Measurements from ENCODE around the gene EHBP1. TPM values are rescaled to one million over a fixed set of nuclear protein-coding genes. Genes with fewer than 3 reads are reported as not detected.

Gene EHBP1
- total RNA-seq, 2 experiments from 2014 or later, result 22.2 to 24.7 TPM

DNA sequence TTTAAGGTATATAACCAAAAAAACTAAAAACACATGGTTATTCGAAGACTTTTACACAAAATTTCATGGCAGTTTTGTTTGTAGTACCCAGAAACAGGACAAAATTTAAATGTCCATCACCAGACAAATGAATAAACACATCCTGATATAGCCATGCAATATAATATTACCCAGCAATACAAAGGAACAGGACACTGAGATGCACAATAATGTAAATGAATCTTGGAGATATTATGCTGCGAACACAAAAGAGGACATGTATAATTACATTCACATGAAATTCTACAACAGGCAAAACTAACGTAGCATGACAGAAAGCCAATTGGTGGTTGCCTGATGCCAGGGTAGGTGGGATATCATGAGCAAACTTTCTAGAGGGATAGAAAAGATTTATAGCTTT, 252.7 kb downstream of the EHBP1 start:
- Mint-ChIP-seq H3K27ac (no peak overlapping the region), H3K36me3 (ENCODE audit: low read depth) (no peaks in the 10 kb centered on the region), H3K27me3 (no peaks in the 10 kb centered on the region), H3K4me3 (no peak overlapping the region), H3K4me1 (no peaks in the 10 kb centered on the region), H3K9me3 (no peaks in the 10 kb centered on the region)
- no peak for DNase-seq
- POLR2A ChIA-PET, result no interaction called here
- CTCF ChIA-PET, result no interaction called here

- POLR2A ChIA-PET, result no interaction called here
- Mint-ChIP-seq H3K4me3 (no peak overlapping the region), H3K4me1 (no peaks in the 10 kb centered on the region), H3K36me3 (ENCODE audit: low read depth) (no peaks in the 10 kb centered on the region), H3K9me3 (no peaks in the 10 kb centered on the region), H3K27ac (no peak overlapping the region), H3K27me3 (no peaks in the 10 kb centered on the region)
- no peak for DNase-seq
- CTCF ChIA-PET, result interaction anchor here (0.6 kb wide), 1 partner anchor 14 kb away, joined by 3 read pairs; no protein-coding TSS in a partner anchor
Observed at GRCh38 chr2:62964050-62964449, 258.5 kb downstream of the EHBP1 start.

DNA sequence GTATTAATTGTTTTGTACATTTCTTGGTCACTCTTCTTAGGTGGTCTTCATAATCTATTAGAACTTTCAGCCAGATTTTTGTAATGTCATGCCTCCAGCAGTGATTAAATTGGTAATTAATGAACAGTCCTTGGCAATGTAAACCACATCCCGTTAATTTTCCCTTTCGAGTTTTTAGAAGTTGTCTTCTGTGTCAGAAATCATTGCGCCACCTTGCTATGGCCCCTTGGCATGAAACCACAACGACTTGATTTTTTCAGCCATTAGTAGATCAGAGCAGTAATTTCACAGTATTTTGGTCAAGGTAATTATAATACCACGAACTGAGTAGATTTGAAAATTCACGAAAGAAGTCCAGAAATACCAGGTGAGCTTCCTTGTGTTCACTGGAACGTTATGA, 259.2 kb downstream of the EHBP1 start:
- Mint-ChIP-seq H3K9me3 (no peaks in the 10 kb centered on the region), H3K4me3 (no peak overlapping the region), H3K27ac (no peak overlapping the region), H3K27me3 (no peaks in the 10 kb centered on the region), H3K4me1 (no peaks in the 10 kb centered on the region), H3K36me3 (ENCODE audit: low read depth) (no peaks in the 10 kb centered on the region)
- POLR2A ChIA-PET, result no interaction called here
- DNase-seq, result no peak
- CTCF ChIA-PET, result no interaction called here

DNA sequence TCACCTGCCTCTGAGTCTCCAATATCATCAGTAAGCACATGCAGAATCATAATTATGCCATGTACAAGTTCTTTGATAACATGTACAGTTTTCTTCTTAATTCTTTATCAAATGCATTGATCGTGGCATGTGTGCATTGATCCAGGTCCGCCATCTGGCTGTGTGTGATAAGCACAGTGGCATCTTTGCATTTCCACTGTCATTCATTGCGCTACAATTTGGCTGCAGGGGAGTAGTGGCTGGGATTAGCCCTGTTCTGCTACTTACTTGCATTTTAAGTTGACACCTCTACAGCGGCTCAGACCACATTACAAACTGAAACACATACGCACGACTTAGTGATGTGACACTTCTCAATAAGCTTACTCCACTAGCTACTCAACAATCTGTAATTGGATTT, 261.5 kb downstream of the EHBP1 start:
- H3K9me3 Mint-ChIP-seq, result no peaks in the 10 kb centered on the region
- no peaks in the 10 kb centered on the region for H3K27me3 Mint-ChIP-seq
- DNase-seq, result no peak
- ChIA-PET CTCF (no interaction called here), POLR2A (no interaction called here)
- no peaks in the 10 kb centered on the region for H3K4me1 Mint-ChIP-seq
- no peak overlapping the region for H3K27ac Mint-ChIP-seq
- no peak overlapping the region for H3K4me3 Mint-ChIP-seq
- no peaks in the 10 kb centered on the region for H3K36me3 Mint-ChIP-seq (ENCODE audit: low read depth)

DNA sequence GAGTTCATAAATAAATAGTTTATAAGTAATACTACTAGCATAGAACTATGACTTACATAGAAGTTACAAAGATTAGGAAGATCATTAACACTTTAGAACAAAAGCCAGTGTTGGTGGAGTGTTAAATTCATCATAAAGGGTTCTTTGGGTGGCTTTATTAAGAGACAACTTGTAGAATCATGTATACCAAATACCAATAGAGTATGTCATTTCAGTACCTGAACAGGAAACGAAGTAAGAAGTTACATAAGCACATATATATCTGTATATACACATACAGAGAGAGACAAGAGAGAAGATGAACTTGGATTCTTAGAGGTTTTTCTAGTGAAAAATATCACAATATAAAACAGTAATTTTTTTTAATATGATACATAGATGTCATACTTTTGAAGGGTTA, 262.7 kb downstream of the EHBP1 start:
- H3K36me3 Mint-ChIP-seq (ENCODE audit: low read depth), result no peaks in the 10 kb centered on the region
- DNase-seq, result no peak
- no peak overlapping the region for H3K4me3 Mint-ChIP-seq
- H3K27me3 Mint-ChIP-seq, result no peaks in the 10 kb centered on the region
- H3K4me1 Mint-ChIP-seq, result no peaks in the 10 kb centered on the region
- CTCF ChIA-PET, result no interaction called here
- H3K9me3 Mint-ChIP-seq, result no peaks in the 10 kb centered on the region
- POLR2A ChIA-PET, result no interaction called here
- no peak overlapping the region for H3K27ac Mint-ChIP-seq

GRCh38 chr2:62968668-62969067, 263.2 kb downstream of the EHBP1 start:
- Mint-ChIP-seq H3K9me3 (no peaks in the 10 kb centered on the region), H3K27me3 (no peaks in the 10 kb centered on the region), H3K36me3 (ENCODE audit: low read depth) (no peaks in the 10 kb centered on the region), H3K4me3 (no peak overlapping the region), H3K4me1 (no peaks in the 10 kb centered on the region), H3K27ac (no peak overlapping the region)
- POLR2A ChIA-PET, result no interaction called here
- DNase-seq, result no peak
- CTCF ChIA-PET, result no interaction called here

DNA sequence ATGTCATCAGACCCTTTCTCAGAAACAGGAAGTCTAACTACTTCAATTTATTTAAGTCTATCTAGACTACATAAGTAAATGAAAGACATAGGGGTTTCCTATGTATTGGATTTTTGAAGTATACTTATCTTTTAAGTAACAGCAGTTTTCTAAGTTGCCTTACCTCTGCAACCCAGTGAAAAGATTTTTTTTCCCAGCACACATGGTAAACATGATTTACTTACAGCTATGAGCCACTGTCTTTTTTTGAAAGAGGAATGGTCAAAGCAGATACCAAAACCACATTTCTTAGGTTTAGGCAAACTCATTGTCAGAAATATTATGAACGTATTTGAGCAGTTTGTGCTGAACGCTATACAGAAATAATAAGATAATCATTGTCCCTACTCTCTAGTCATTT, 266.4 kb downstream of the EHBP1 start:
- no peaks in the 10 kb centered on the region for H3K4me1 Mint-ChIP-seq
- no peaks in the 10 kb centered on the region for H3K36me3 Mint-ChIP-seq (ENCODE audit: low read depth)
- no peak overlapping the region for H3K4me3 Mint-ChIP-seq
- ChIA-PET POLR2A (no interaction called here), CTCF (no interaction called here)
- H3K27ac Mint-ChIP-seq, result no peak overlapping the region
- DNase-seq, result no peak
- H3K27me3 Mint-ChIP-seq, result no peaks in the 10 kb centered on the region
- H3K9me3 Mint-ChIP-seq, result no peaks in the 10 kb centered on the region

DNA sequence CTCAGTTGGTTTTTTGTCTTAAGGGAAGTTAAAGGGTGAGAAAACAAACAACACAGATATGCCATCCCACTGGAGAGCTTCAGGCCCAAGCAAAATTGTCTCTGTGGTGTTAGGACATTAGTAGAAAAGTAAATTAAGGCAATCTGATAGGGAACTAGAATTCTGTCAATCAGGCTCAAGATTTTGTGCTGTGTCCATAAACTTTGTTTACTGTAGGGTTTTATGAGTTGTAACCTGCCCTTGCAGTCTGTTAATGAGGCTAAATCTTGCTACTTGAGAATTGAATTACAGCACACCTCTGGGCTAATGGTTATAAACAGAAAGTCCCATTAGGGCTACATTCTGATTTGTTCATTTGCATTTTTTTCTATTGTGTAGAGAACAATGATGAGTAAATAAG, 267.1 kb downstream of the EHBP1 start:
- no peaks in the 10 kb centered on the region for H3K36me3 Mint-ChIP-seq (ENCODE audit: low read depth)

DNA sequence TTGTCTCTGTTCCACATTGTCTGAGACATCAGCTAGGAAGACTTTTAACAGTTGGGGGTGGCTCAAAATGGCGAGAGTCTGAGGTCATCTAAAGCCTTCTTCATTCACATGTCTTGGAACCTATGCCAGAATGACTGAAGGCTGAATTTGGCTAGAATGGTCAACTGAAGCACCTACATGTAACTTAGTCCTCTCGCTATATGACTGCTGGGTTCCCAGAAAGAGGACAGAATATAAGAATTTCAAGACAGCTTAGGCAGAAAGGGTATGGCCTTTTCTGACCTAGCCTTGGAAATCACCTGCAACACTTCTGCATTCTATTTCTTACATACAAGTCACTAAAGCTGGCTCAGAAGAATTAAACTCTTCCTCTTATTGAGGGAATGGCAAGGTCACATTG, 269.5 kb downstream of the EHBP1 start:
- Mint-ChIP-seq H3K4me3 (no peak overlapping the region), H3K36me3 (ENCODE audit: low read depth) (no peaks in the 10 kb centered on the region), H3K9me3 (no peaks in the 10 kb centered on the region), H3K27ac (no peak overlapping the region), H3K4me1 (no peaks in the 10 kb centered on the region), H3K27me3 (no peaks in the 10 kb centered on the region)
- no peak for DNase-seq
- CTCF ChIA-PET, result interaction anchor here (1.1 kb wide), 1 partner anchor 9 kb away, joined by 5 read pairs; no protein-coding TSS in a partner anchor
- POLR2A ChIA-PET, result no interaction called here

More for the DNA sequence above, 267.1 kb downstream of the EHBP1 start:
- Mint-ChIP-seq H3K4me1 (no peaks in the 10 kb centered on the region), H3K27ac (no peak overlapping the region), H3K27me3 (no peaks in the 10 kb centered on the region), H3K4me3 (no peak overlapping the region), H3K9me3 (no peaks in the 10 kb centered on the region)
- POLR2A ChIA-PET, result no interaction called here
- CTCF ChIA-PET, result no interaction called here
- DNase-seq, result no peak

- POLR2A ChIA-PET, result no interaction called here
- CTCF ChIA-PET, result no interaction called here
Observed at GRCh38 chr2:62991605-62992004, 286.1 kb downstream of the EHBP1 start.

GRCh38 chr2:62992561-62992960, 287.0 kb downstream of the EHBP1 start:
- DNase-seq, result no peak
- no peaks in the 10 kb centered on the region for H3K9me3 Mint-ChIP-seq
- no peaks in the 10 kb centered on the region for H3K4me1 Mint-ChIP-seq
- CTCF ChIA-PET, result no interaction called here
- no peak overlapping the region for H3K27ac Mint-ChIP-seq
- POLR2A ChIA-PET, result no interaction called here
- no peaks in the 10 kb centered on the region for H3K27me3 Mint-ChIP-seq
- peaks cover 5% of the 10 kb centered on the region for H3K36me3 Mint-ChIP-seq (ENCODE audit: low read depth)
- H3K4me3 Mint-ChIP-seq, result no peak overlapping the region

More at GRCh38 chr2:62991605-62992004, 286.1 kb downstream of the EHBP1 start:
- Mint-ChIP-seq H3K4me3 (no peak overlapping the region), H3K9me3 (no peaks in the 10 kb centered on the region), H3K36me3 (ENCODE audit: low read depth) (no peaks in the 10 kb centered on the region), H3K4me1 (no peaks in the 10 kb centered on the region), H3K27ac (no peak overlapping the region), H3K27me3 (no peaks in the 10 kb centered on the region)
- no peak for DNase-seq

DNA sequence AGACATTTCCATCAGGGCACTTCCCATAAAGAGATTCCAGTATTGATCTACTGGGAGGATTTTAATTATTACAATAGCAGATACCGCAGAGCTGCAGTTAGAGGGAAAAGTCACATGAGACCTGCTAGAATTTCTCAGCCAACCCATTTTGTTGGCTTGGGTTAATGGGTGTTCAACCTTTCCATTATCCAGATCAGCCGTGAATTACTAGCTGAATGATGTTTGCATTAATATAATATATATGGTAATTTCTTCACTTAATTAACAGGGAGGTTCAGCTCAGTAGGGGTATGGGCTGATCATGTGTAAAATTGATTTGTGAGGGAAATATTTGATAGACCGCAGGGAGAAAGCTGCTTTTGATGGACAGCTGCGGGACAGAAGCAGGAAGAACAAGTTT, 288.7 kb downstream of the EHBP1 start:
- ChIA-PET CTCF (no interaction called here), POLR2A (no interaction called here)
- Mint-ChIP-seq H3K27ac (no peak overlapping the region), H3K9me3 (no peaks in the 10 kb centered on the region), H3K36me3 (ENCODE audit: low read depth) (peaks cover 5% of the 10 kb centered on the region), H3K4me3 (no peak overlapping the region), H3K27me3 (no peaks in the 10 kb centered on the region), H3K4me1 (no peaks in the 10 kb centered on the region)
- DNase-seq, result no peak

GRCh38 chr2:62996534-62997186, 291.1 kb downstream of the EHBP1 start:
- H3K4me3 Mint-ChIP-seq, result no peak overlapping the region
- H3K27ac Mint-ChIP-seq, result no peak overlapping the region
- no peak for DNase-seq
- CTCF ChIA-PET, result no interaction called here
- no peaks in the 10 kb centered on the region for H3K4me1 Mint-ChIP-seq
- H3K27me3 Mint-ChIP-seq, result no peaks in the 10 kb centered on the region
- H3K9me3 Mint-ChIP-seq, result no peaks in the 10 kb centered on the region
- H3K36me3 Mint-ChIP-seq (ENCODE audit: low read depth), result peaks cover 5% of the 10 kb centered on the region
- POLR2A ChIA-PET, result no interaction called here

- Mint-ChIP-seq H3K4me3 (no peak overlapping the region), H3K27me3 (no peaks in the 10 kb centered on the region), H3K27ac (no peak overlapping the region), H3K9me3 (no peaks in the 10 kb centered on the region), H3K4me1 (no peaks in the 10 kb centered on the region), H3K36me3 (ENCODE audit: low read depth) (peaks cover 5% of the 10 kb centered on the region)
- POLR2A ChIA-PET, result no interaction called here
- no peak for DNase-seq
- CTCF ChIA-PET, result interaction anchor here (1.6 kb wide), 1 partner anchor 9 kb away, joined by 3 read pairs; no protein-coding TSS in a partner anchor
Observed at GRCh38 chr2:62998949-62999348, 293.4 kb downstream of the EHBP1 start.

Measured in activated CD4-positive, alpha-beta T cell treated with anti-CD3 and anti-CD28 coated beads, Interleukin-2, amount 10 ng/mL, durations not matched to agents 7 days and 5 days (primary cell).